IMR-90 (cell line): ENCODE results near the gene FLVCR2.

Experiments used
- CEBPB ChIP-seq: IDR thresholded peaks from 2 replicates; pipeline ENCODE4 v1.6.1; 2012; ENCODE audit warnings: low read depth, low read length, improper control_type of control experiment
- CTCF ChIP-seq: conservative IDR thresholded peaks from 2 replicates; pipeline ENCODE4 v1.5.1; 2012; ENCODE audit warnings: mild to moderate bottlenecking, low read depth, low read length, improper control_type of control experiment
- FOS ChIP-seq: fragments of 150-350 bp; IDR thresholded peaks from 2 replicates; pipeline ENCODE4 v1.6.1; 2016; ENCODE audit warnings: low read depth, low read length
- MAFK ChIP-seq: IDR thresholded peaks from 2 replicates; pipeline ENCODE4 v1.6.1; 2012; ENCODE audit warnings: low read depth, low read length, improper control_type of control experiment
- MXI1 ChIP-seq: IDR thresholded peaks from 2 replicates; pipeline ENCODE4 v1.6.1; 2012; ENCODE audit warnings: low read depth, mild to moderate bottlenecking, low read length, moderate library complexity, borderline replicate concordance
- POLR2A ChIP-seq: IDR thresholded peaks from 2 replicates; pipeline ENCODE4 v1.6.1; 2012; ENCODE audit warnings: mild to moderate bottlenecking, low read depth, low read length
- RAD21 ChIP-seq: IDR thresholded peaks from 2 replicates; pipeline ENCODE4 v1.6.1; 2012; ENCODE audit warnings: low read length, improper control_type of control experiment
- RCOR1 ChIP-seq: IDR thresholded peaks from 2 replicates; pipeline ENCODE4 v1.6.1; 2012; ENCODE audit warnings: mild to moderate bottlenecking, low read length, improper control_type of control experiment; ENCODE audit not compliant: insufficient replicate concordance
- RFX5 ChIP-seq: IDR thresholded peaks from 2 replicates; pipeline ENCODE4 v1.8.0; 2012; ENCODE audit warnings: low read depth, mild to moderate bottlenecking, low read length, moderate library complexity
- SMC3 ChIP-seq: fragments of 150-350 bp; IDR thresholded peaks from 2 replicates; pipeline ENCODE4 v1.6.1; 2016; ENCODE audit warnings: low read depth, mild to moderate bottlenecking, antibody characterized with exemption, low read length, moderate library complexity
- TF ChIP-seq, protein P1 (sequence below): fragments of 150-350 bp; IDR thresholded peaks from 2 replicates; pipeline ENCODE4 v1.6.1; 2017; ENCODE audit warnings: mild to moderate bottlenecking, antibody characterized with exemption, low read length, low read depth

DNA sequence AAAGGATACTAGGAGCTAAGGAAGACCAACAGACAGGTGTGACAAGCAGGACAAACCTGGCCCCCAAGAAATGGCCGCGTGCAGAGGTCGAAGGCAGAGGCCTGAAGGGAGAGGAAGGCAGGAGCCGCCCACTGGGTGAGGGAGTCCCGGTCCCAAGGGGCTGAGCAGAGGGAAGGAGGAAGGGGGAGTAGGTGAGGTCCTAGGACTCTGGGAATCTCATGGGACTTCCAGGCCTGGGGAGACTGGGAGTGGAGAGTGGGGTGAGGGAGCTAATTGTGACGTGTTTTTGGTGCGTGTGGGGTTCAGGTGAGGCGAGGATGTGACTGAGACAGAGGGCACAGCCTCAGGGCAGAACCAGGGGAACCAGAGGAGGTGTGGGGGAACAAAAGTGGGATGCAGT, 11.7 kb upstream of the FLVCR2 start:
- TF ChIP-seq CTCF (no peak), SMC3 (no peak), CEBPB (no peak), RCOR1 (no peak), RFX5 (no peak), POLR2A (no peak), RAD21 (no peak), MXI1 (no peak), FOS (no peak), MAFK (no peak)
- TF ChIP-seq, protein P1, sequence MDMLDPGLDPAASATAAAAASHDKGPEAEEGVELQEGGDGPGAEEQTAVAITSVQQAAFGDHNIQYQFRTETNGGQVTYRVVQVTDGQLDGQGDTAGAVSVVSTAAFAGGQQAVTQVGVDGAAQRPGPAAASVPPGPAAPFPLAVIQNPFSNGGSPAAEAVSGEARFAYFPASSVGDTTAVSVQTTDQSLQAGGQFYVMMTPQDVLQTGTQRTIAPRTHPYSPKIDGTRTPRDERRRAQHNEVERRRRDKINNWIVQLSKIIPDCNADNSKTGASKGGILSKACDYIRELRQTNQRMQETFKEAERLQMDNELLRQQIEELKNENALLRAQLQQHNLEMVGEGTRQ = no peak
